Adrenal gland (tissue), 12 donors: ENCODE results near the gene CDKAL1. TPM values are rescaled to one million over a fixed set of nuclear protein-coding genes. Genes with fewer than 3 reads are reported as not detected.
"Not testable (repeated sequence)": the region's sequence is repeated elsewhere in the genome, so short reads cannot be mapped to it uniquely, and the experiment has no call there.

Experiments used
- DNase-seq, 7 donors: peaks; one replicate each; pipeline ENCODE4 v3.0.0-alpha.2; 2019 to 2020
- H3K27ac ChIP-seq, 5 donors: fragments of 200-600 bp; sonication (generic) in 4 of 5; 1 replicate in 3 of 5; 2 replicates in 2 of 5; pipeline versions ENCODE4 v1.5.1 to v1.8.0; 2016 to 2020; ENCODE audit warnings: mild to moderate bottlenecking in 1 of 5
- H3K27me3 ChIP-seq: fragments of 200-600 bp; 2 replicates; pipeline ENCODE4 v1.8.0; 2021
- H3K36me3 ChIP-seq, 2 donors: fragments of 200-600 bp; replicated peaks in 1 of 2; 1 replicate in 1 of 2; 2 replicates in 1 of 2; pipeline versions ENCODE4 v1.5.1 to v1.8.0; 2018 to 2022
- H3K4me1 ChIP-seq, 2 donors: fragments of 200-600 bp; replicated peaks in 1 of 2; 1 replicate in 1 of 2; 2 replicates in 1 of 2; pipeline versions ENCODE4 v1.5.1 to v1.8.0; 2018 to 2021
- H3K4me3 ChIP-seq, 4 donors: fragments of 200-600 bp; sonication (generic) in 3 of 4; one replicate each; pipeline ENCODE4 v1.5.1; 2016 to 2018
- H3K9me3 ChIP-seq, 3 donors: fragments of 200-600 bp; sonication (generic) in 1 of 3; replicated peaks in 1 of 3; 1 replicate in 2 of 3; 2 replicates in 1 of 3; pipeline versions ENCODE4 v1.5.1 to v1.8.0; 2016 to 2021
- POLR2A ChIP-seq, 2 donors: fragments of 450-650 bp; IDR thresholded peaks; one replicate each; pipeline ENCODE4 v1.6.1; 2017; ENCODE audit warnings: antibody characterized with exemption in 2 of 2, mild to moderate bottlenecking in 2 of 2, moderate library complexity in 1 of 2
- WGBS, 4 donors: extraction: QIAGEN DNeasy Blood & Tissue Kit in 2 of 4; methylation state at CpG; one replicate each; pipeline versions ENCODE4 v1.1.5 to v1.1.7; 2013 to 2017; 5-methylcytosine and 5-hydroxymethylcytosine counted together
- intact Hi-C, 2 donors: fragments of 100-400 bp; cut with DNase I; formaldehyde crosslinking; loops; one replicate each; pipeline versions ENCODE4 v1.14.1 to v1.15.0; 2022 to 2023
- polyA plus RNA-seq, 3 donors: library from polyadenylated mRNA; stranded (reverse); fragments of 200-250 nt in 2 of 3; fragments of 350-450 nt in 1 of 3; fragmentation: Illumina TruSeq in 1 of 3; extraction: RNeasy Lipid Tissue Mini Kit (QIAGEN cat#74804) in 1 of 3; gene quantifications; one replicate each; pipeline ENCODE4 v1.2.3, GENCODE V29; 2013 to 2014
- total RNA-seq, 9 donors: library from RNA; depleted of rRNA in 4 of 9; stranded (reverse); fragments of >200 nt in 4 of 9; fragments of 120-200 nt in 1 of 9; fragmentation: NEBNext Ultra II Directional in 1 of 9; extraction: Animal tissue kit (Norgen Biotek cat#: 25700) in 1 of 9; gene quantifications; one replicate each; pipeline versions ENCODE4 v1.1.0 to v1.2.4, GENCODE V29; 2013 to 2023
- TF ChIP-seq, protein P1 (sequence below), 6 experiments: fragments of 450-650 bp in 4 of 6; fragments of 200-600 bp in 2 of 6; sonication (generic) in 1 of 6; IDR thresholded peaks; 1 replicate in 5 of 6; 2 replicates in 1 of 6; pipeline versions ENCODE4 v1.5.1 to v1.8.0; 2016 to 2021; ENCODE audit warnings: antibody characterized with exemption in 6 of 6, mild to moderate bottlenecking in 2 of 6, moderate library complexity in 1 of 6
- donor health status: healthy with polysubstance abuse.
- donor health status: Bipolar disorder and iron deficiency.
- donor health status: DM: yes; HTN: yes; CAD: no.
- donor health status: DM: no; HTN: no; CAD: no.
- donor health status: DM: no; HTN: no; CAD: no.
- donor health status: DM: yes; HTN: yes; CAD: no.

CDKAL1 gene
- total and polyA plus RNA-seq, 12 donors = 3.9 to 21.1 (median 10.6) TPM

GRCh38 chr6:20722455-20722854 is 188.2 kb downstream of the CDKAL1 start:
- intact Hi-C loops = no loop called here
- WGBS, 4 donors = 90 to 98% (median 95%) methylated on average over 2 of the region's 2 CpGs
- H3K4me1 ChIP-seq = no peaks in the 10 kb centered on the region

GRCh38 chr6:20723236-20723635 is 189.0 kb downstream of the CDKAL1 start:
- H3K4me3 ChIP-seq = no peak overlapping the region
- no peaks in the 10 kb centered on the region for H3K9me3 ChIP-seq
- intact Hi-C loops = no loop called here
- DNase-seq = no peak
- H3K4me1 ChIP-seq = no peaks in the 10 kb centered on the region
- H3K27ac ChIP-seq = no peak overlapping the region
- no peak for TF ChIP-seq POLR2A (IDR thresholded peaks at IDR 0.05)
- TF ChIP-seq, protein P1, sequence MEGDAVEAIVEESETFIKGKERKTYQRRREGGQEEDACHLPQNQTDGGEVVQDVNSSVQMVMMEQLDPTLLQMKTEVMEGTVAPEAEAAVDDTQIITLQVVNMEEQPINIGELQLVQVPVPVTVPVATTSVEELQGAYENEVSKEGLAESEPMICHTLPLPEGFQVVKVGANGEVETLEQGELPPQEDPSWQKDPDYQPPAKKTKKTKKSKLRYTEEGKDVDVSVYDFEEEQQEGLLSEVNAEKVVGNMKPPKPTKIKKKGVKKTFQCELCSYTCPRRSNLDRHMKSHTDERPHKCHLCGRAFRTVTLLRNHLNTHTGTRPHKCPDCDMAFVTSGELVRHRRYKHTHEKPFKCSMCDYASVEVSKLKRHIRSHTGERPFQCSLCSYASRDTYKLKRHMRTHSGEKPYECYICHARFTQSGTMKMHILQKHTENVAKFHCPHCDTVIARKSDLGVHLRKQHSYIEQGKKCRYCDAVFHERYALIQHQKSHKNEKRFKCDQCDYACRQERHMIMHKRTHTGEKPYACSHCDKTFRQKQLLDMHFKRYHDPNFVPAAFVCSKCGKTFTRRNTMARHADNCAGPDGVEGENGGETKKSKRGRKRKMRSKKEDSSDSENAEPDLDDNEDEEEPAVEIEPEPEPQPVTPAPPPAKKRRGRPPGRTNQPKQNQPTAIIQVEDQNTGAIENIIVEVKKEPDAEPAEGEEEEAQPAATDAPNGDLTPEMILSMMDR (IDR thresholded peaks at IDR 0.05) = no peak
- no peaks in the 10 kb centered on the region for H3K27me3 ChIP-seq
- 93 to 98% (median 98%) methylated on average over 8 to 12 of the region's 12 CpGs for WGBS, 4 donors
- no peaks in the 10 kb centered on the region for H3K36me3 ChIP-seq

More at GRCh38 chr6:20722455-20722854, 188.2 kb downstream of the CDKAL1 start:
- H3K27ac ChIP-seq = no peak overlapping the region
- DNase-seq = no peak
- TF ChIP-seq POLR2A (IDR thresholded peaks at IDR 0.05) = no peak
- TF ChIP-seq, protein P1 (IDR thresholded peaks at IDR 0.05) = no peak
- H3K4me3 ChIP-seq = no peak overlapping the region
- H3K27me3 ChIP-seq = no peaks in the 10 kb centered on the region
- H3K9me3 ChIP-seq = no peaks in the 10 kb centered on the region
- H3K36me3 ChIP-seq = no peaks in the 10 kb centered on the region

DNA sequence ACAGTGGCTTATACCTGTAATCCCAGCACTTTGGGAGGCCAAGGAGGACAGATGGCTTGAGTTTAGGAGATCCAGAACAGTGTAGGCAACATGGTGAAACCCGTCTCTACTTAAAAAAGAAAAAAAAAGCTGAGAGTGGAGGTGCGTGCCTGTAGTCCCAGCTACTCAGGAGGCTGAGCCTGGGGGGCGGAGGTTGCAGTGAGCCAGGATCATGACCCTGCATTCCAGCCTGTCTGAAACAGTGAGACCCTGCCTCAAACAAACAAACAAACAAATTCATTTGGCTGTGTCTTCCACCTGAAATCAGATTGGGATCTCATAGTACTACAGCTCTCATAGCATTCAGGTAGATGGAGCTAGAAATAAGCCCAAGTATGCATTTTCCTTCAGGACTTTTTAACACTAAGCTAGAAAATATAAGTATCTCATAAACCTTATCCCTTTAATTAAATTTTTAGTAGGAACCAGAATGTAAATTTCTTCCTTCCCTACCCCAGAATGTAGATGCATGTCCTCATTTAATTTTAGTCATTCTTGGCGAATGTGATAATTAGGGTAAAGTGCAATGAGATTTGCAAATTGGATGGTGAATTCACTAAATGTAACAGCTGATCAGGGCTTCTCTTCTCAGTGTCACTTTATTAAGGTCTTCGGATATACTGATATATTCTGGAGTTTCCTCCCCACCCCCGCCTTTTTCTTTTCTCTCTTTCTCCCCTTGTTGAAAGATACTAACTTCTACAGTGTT is 190.4 kb downstream of the CDKAL1 start:
- DNase-seq = no peak
- no peak overlapping the region for H3K27ac ChIP-seq
- no peaks in the 10 kb centered on the region for H3K36me3 ChIP-seq
- no peaks in the 10 kb centered on the region for H3K27me3 ChIP-seq
- H3K4me3 ChIP-seq = no peak overlapping the region
- no peaks in the 10 kb centered on the region for H3K9me3 ChIP-seq
- TF ChIP-seq, protein P1 (IDR thresholded peaks at IDR 0.05) = no peak
- TF ChIP-seq POLR2A (IDR thresholded peaks at IDR 0.05) = no peak
- 86 to 96% (median 89%) methylated on average over 6 of the region's 6 CpGs for WGBS, 4 donors
- intact Hi-C loops = no loop called here
- H3K4me1 ChIP-seq = no peaks in the 10 kb centered on the region

GRCh38 chr6:20725235-20725634 is 191.0 kb downstream of the CDKAL1 start:
- H3K27me3 ChIP-seq, DNase-seq, intact Hi-C loops, H3K27ac ChIP-seq, H3K9me3 ChIP-seq, H3K36me3 ChIP-seq, H3K4me1 ChIP-seq, H3K4me3 ChIP-seq: not testable (repeated sequence)
- WGBS, 4 donors = 97 to 100% (median 97%) methylated on average over 2 to 3 of the region's 3 CpGs

- DNase-seq = no peak
- no peaks in the 10 kb centered on the region for H3K27me3 ChIP-seq
- H3K36me3 ChIP-seq = no peaks in the 10 kb centered on the region
- WGBS, 4 donors = 83 to 94% (median 89%) methylated on average over 1 of the region's 1 CpG
- no peak overlapping the region for H3K27ac ChIP-seq
- no peak overlapping the region for H3K4me3 ChIP-seq
- H3K4me1 ChIP-seq = no peaks in the 10 kb centered on the region
- H3K9me3 ChIP-seq = no peaks in the 10 kb centered on the region
- intact Hi-C loops = no loop called here
- TF ChIP-seq, protein P1 (IDR thresholded peaks at IDR 0.05) = no peak
- TF ChIP-seq POLR2A (IDR thresholded peaks at IDR 0.05) = no peak
These were observed 194.8 kb downstream of the CDKAL1 start for GRCh38 chr6:20729086-20729485.

DNA sequence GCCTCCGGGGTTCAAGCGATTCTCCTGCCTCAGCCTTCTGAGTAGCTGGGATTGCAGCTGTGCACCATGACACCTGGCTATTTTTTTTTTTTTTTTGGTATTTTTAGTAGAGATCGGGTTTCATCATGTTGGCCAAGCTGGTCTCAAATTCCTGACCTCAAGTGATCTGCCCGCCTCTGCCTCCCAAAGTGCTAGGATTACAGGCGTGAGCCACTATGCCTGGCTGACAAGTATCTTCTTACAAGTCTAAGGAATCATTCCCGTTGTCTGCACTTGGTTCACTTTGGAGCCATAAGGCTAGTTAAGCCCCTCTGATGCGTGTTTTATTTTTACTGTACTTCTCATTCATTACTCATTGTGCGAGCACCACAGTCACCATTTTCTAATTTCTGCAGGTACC is 198.1 kb downstream of the CDKAL1 start:
- intact Hi-C loops, H3K27me3 ChIP-seq, H3K36me3 ChIP-seq, H3K4me1 ChIP-seq, H3K9me3 ChIP-seq, H3K27ac ChIP-seq, H3K4me3 ChIP-seq, DNase-seq: not testable (repeated sequence)
- WGBS, 4 donors = 91 to 94% (median 93%) methylated on average over 8 of the region's 8 CpGs
